HG03045 (cell line): Measurements from ENCODE around the gene SLPI.

Experiments used
- ATAC-seq: cut with Tn5 transposase; IDR thresholded peaks from one replicate; pipeline ENCODE4 v1.9.1; 2021; ENCODE audit warnings: mild to moderate bottlenecking, moderate library complexity; ENCODE audit not compliant: unreplicated experiment

Gene SLPI

GRCh38 chr20:45254383-45255262 lies at the start of gene SLPI:
SLPI (minus strand) TSS chr20:45254564; CDS start chr20:45254543, 21 bp downstream.
- no peak for ATAC-seq

GRCh38 chr20:45303586-45304463 lies 49.5 kb upstream of the SLPI start:
- ATAC-seq: no peak

DNA sequence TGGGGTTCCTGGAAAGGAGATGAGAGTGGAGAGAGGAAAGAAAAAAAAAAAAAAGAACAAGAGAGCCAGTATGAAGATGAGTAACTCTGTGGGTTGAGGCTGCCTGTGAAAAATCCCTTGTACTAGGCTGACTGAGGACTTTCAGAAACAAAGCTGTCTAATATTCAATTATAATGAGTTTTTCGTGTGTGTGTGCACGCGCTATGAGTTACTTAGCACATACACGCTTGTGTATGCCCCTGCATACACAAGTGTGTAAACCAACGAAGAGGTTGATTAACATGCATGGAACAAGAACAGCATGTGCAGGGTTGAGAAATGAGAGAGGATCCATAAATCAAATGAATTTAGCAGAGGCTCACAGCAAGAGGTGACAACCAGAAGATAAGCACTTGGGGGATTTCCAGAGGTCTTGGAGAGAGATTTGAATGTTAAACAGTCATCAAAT lies 47.5 kb upstream of the SLPI start:
- ATAC-seq: no peak

- ATAC-seq: no peak
Observed at GRCh38 chr20:45300961-45301360, 46.6 kb upstream of the SLPI start.

- ATAC-seq: no peak
Observed at GRCh38 chr20:45299786-45300185, 45.4 kb upstream of the SLPI start.

- ATAC-seq: no peak
Observed at GRCh38 chr20:45297786-45298497, 43.6 kb upstream of the SLPI start.

GRCh38 chr20:45294659-45295058 lies 40.3 kb upstream of the SLPI start:
- no peak for ATAC-seq

DNA sequence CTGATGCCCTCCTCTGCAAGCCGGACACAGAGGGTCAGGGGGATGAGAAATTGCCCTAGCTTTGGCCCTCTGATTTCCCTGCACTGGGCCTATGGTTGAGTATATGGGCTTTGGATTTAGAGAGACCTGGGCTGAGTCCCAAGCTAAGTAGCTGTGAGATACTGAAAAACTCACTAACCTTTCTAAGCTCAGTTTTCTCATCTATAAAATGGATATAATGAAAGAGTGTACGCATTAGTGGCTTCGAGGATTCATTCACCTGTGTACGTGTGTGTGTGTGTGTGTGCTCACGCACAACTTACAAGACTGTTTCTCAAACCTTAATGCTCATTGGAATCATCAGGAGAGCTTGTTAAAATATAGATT lies 39.6 kb upstream of the SLPI start:
- ATAC-seq: no peak

DNA sequence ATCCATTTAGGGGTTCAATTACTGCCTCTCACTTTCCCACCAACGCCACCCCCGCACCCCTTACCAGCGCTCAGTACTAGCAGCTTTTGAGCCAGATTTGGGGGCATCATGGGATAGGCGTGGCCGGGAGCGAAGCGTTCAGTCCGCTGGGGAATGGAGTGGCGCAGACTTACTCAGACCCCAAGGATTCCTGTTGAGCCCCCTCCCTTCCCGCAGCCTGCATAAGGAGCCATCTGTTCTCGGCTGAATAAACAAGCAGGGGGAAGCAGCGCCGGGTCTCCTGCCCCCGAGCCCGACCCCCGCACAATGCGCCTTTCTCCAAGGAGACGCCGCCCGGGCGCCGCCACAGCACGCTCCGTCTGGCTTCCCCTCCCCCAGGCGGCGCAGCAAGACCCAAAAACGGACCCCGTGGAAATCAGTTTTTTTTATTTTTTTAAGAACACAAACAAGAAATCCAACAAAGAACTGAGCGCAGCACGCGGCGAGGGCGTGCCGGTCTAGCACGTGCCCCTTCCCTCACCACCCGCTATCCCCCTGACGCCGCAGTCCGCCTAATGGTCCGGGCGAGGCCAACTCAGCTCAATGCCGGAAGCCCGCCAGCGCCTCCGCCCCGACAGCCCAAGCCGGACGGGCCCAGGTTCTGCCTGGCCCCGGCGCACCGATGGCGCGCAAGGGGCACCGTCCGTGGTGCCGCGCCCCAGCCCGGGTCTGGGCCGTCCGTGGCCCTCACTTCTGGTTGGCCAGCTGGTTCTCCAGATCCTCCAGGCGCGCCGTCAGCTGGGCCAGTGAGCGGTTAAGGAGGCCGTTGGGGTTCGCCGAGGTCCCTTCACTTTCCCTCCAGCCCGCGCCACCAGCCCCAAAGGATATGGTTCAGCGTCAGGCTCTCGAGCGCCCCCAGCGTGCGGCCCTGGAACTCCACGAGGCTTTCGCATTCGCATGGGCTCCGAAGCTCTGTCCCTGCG lies 39.0 kb upstream of the SLPI start:
- ATAC-seq: peak; percentile 64

- ATAC-seq: no peak
Observed at GRCh38 chr20:45292343-45292742, 38.0 kb upstream of the SLPI start.

GRCh38 chr20:45291526-45291925 lies 37.2 kb upstream of the SLPI start:
- ATAC-seq: no peak

DNA sequence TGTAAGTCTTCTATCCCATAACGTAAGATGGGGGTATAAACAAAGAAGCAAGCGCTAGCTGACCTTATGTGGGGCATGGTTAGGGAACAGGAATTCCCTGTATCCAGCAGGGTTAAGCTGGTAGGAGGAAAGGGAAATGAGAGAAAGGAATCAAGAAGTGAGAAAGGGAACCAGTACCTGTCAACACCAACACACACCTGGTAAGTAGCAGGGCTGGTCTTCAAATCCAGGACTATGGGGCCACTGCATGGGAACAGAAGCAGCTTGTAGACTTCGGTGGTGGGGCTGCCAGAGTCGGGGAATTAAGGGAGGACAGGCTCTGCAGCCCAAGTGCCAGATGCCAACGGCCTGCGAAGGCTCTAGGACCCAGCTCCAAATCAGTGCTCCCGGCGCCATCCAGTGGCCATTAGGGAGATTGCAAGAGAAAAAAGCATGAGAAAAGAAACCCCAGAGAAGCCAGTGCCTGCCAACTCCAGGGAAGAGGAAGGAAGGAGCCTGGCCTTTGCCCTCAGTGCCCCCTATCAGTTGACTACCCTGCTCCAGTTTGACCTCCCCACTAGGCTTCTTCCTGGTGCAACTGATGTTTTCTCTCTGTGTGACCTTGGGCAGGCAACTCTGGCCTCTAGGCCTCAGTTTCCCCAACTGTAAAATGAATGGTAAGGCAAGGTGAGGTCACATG lies 36.5 kb upstream of the SLPI start:
- ATAC-seq: no peak

DNA sequence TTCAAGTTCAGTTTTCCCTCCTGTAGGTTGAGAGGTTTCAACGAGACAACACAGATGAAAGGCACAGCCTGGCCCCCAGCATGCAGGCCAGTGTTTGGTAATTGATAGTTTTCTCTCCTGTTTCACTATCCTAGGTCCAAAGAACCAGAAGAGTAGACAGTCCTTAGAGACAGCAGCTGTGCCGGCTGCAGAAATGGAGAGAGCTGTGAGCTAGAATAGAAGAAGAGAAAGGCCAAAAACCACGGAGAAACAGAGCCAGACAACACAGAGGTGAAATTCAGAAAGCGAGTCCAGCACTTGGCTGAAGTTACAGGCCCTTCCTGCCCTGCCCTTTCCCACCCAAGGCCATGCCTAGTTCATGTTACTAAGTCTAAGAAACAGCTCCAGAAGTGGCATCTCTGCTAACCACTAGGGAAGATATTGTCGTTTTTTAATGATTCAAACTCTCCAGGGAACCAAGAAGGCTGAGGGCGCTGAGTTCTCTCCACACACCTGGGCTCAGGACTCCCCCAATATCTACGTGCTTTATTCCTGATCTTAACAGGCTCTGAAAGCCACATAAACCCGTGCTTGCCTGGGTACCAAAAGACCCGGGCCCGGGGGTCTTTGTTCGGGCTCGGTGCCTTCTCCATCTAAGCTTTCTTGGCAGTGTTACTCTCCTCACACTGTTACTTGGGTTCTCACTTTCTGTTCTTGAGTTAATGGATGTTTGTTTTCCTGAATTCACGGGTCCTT lies 35.7 kb upstream of the SLPI start:
- ATAC-seq: no peak

DNA sequence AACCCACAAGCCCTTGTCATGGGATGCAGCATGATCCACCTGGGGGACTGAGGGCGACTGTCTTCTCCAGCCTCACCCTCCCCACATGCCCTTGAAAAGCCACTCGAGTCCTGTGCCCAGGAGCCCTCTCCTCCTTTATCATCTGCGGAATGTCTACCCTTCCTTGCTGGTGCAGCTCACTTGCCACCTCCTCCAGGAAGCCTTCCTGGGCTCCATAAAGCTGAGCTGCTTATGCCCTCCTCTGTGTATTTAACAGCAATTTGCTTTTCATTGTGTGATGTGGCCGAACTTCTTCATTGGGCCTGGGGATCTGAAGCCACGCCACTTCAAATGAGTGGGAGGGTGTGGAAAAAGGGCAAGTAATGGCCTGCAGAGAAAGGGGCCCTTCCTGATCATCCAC lies 34.5 kb upstream of the SLPI start:
- ATAC-seq: no peak

DNA sequence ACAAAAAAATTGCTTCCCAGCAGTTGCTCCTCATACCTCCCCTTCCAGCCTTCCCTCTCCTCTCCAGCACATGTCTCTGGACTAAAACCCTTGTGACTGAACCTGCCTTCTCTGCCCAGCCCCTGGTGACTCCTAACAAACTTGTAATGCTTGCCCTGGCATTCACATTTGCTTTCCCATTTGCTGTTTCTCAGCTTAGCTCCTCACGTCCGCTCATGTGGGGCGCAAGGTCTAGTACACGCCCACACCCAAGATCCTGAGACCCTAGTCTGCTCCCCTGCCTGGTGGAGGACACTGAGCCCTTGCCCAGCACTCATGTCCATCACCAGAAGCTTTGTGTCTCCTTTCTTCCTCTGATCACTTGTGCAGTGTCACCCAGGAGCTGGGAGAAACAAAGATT lies 34.0 kb upstream of the SLPI start:
- ATAC-seq: no peak

GRCh38 chr20:45283551-45284057 lies 29.2 kb upstream of the SLPI start:
- no peak for ATAC-seq

- ATAC-seq: no peak
Observed at GRCh38 chr20:45282700-45283550, 28.6 kb upstream of the SLPI start.

GRCh38 chr20:45279992-45280391 lies 25.6 kb upstream of the SLPI start:
- ATAC-seq: no peak
